Astrocyte (in vitro differentiated cells and primary cell): ENCODE measurements around the gene HYOU1. TPM values are rescaled to one million over a fixed set of nuclear protein-coding genes. Genes with fewer than 3 reads are reported as not detected.

ENCODE experiments used
- DNase-seq: peaks from one replicate; pipeline ENCODE4 v3.0.0-alpha.2; 2010; ENCODE audit warnings: low read depth
- FAIRE-seq: peaks from 2 replicates; lab custom pipeline; 2011; peaks lifted over from hg19 to GRCh38; lab: Jason Lieb, UNC
- H2AFZ ChIP-seq: 2 replicates; pipeline ENCODE4 v1.6.0; 2012; ENCODE audit warnings: low read depth, low read length, inconsistent platforms
- H3K27ac ChIP-seq: 2 replicates; pipeline ENCODE4 v1.5.1; 2011; ENCODE audit warnings: low read depth, low read length, inconsistent platforms
- H3K27me3 ChIP-seq: 2 replicates; pipeline ENCODE4 v1.6.0; 2011; ENCODE audit warnings: low read length, inconsistent platforms; ENCODE audit not compliant: insufficient read depth
- H3K36me3 ChIP-seq: 2 replicates; pipeline ENCODE4 v1.5.1; 2011; ENCODE audit warnings: low read length, inconsistent platforms; ENCODE audit not compliant: insufficient read depth
- H3K4me1 ChIP-seq: 2 replicates; pipeline ENCODE4 v1.5.1; 2011; ENCODE audit warnings: low read length, inconsistent platforms; ENCODE audit not compliant: insufficient read depth
- H3K4me2 ChIP-seq: 2 replicates; pipeline ENCODE4 v1.6.0; 2012; ENCODE audit warnings: low read length, inconsistent platforms
- H3K4me3 ChIP-seq: 2 replicates; pipeline ENCODE4 v1.5.1; 2011; ENCODE audit warnings: low read depth, mild to moderate bottlenecking, low read length, inconsistent platforms; ENCODE audit not compliant: insufficient read depth
- H3K79me2 ChIP-seq: 2 replicates; pipeline ENCODE4 v1.6.0; 2012; ENCODE audit warnings: mild to moderate bottlenecking, low read length, inconsistent platforms; ENCODE audit not compliant: insufficient read depth
- H3K9ac ChIP-seq: 2 replicates; pipeline ENCODE4 v1.6.0; 2012; ENCODE audit warnings: mild to moderate bottlenecking, low read length, inconsistent platforms
- H3K9me3 ChIP-seq: 2 replicates; pipeline ENCODE4 v1.5.1; 2012; ENCODE audit warnings: low read depth, mild to moderate bottlenecking, low read length, inconsistent platforms; ENCODE audit not compliant: insufficient read depth
- H4K20me1 ChIP-seq: 2 replicates; pipeline ENCODE4 v1.6.0; 2012; ENCODE audit warnings: low read length, inconsistent platforms; ENCODE audit not compliant: insufficient read depth
- H3K27ac Mint-ChIP-seq: one replicate; pipeline ENCODE4 v1.8.0; 2021; ENCODE audit warnings: mild to moderate bottlenecking, mixed read lengths; ENCODE audit not compliant: unreplicated experiment
- H3K27me3 Mint-ChIP-seq: one replicate; pipeline ENCODE4 v1.8.0; 2021; ENCODE audit warnings: low read depth, mixed read lengths; ENCODE audit not compliant: unreplicated experiment
- H3K36me3 Mint-ChIP-seq: one replicate; pipeline ENCODE4 v1.8.0; 2021; ENCODE audit warnings: low read depth, mixed read lengths; ENCODE audit not compliant: unreplicated experiment
- H3K4me1 Mint-ChIP-seq: one replicate; pipeline ENCODE4 v1.8.0; 2021; ENCODE audit warnings: low read depth, mixed read lengths; ENCODE audit not compliant: unreplicated experiment
- H3K4me3 Mint-ChIP-seq: one replicate; pipeline ENCODE4 v1.8.0; 2021; ENCODE audit warnings: mild to moderate bottlenecking, moderate library complexity, mixed read lengths; ENCODE audit not compliant: unreplicated experiment
- H3K9me3 Mint-ChIP-seq: one replicate; pipeline ENCODE4 v1.8.0; 2021; ENCODE audit warnings: mild to moderate bottlenecking, mixed read lengths; ENCODE audit not compliant: unreplicated experiment
- EZH2 ChIP-seq: IDR thresholded peaks from 2 replicates; pipeline ENCODE4 v1.6.1; 2012; ENCODE audit warnings: mild to moderate bottlenecking, low read length, inconsistent platforms; ENCODE audit not compliant: insufficient read depth
- total RNA-seq: library from RNA; stranded (reverse); gene quantifications from 2 replicates; pipeline ENCODE4 v1.2.1, GENCODE V29; 2021
- TF ChIP-seq, protein P1 (sequence below): IDR thresholded peaks from 2 replicates; pipeline ENCODE4 v1.5.1; 2011; ENCODE audit warnings: low read depth, mild to moderate bottlenecking, inconsistent platforms, low read length, moderate library complexity; ENCODE audit not compliant: insufficient read depth

The HYOU1 gene
- total RNA-seq, 1 donor from 2014 or later, result 282 TPM

GRCh38 chr11:119025978-119026766 is 30.8 kb downstream of the HYOU1 start:
- peaks cover 37% of the 10 kb centered on the region for H4K20me1 ChIP-seq
- H3K4me3 Mint-ChIP-seq, result no peak overlapping the region
- H3K4me3 ChIP-seq, result no peak overlapping the region
- H3K27me3 ChIP-seq, result no peaks in the 10 kb centered on the region
- peaks cover 20% of the 10 kb centered on the region for H3K4me1 Mint-ChIP-seq
- no peak overlapping the region for H3K4me2 ChIP-seq
- H3K27ac Mint-ChIP-seq, result no peak overlapping the region
- peaks cover 13% of the 10 kb centered on the region for H3K79me2 ChIP-seq
- TF ChIP-seq, protein P1, sequence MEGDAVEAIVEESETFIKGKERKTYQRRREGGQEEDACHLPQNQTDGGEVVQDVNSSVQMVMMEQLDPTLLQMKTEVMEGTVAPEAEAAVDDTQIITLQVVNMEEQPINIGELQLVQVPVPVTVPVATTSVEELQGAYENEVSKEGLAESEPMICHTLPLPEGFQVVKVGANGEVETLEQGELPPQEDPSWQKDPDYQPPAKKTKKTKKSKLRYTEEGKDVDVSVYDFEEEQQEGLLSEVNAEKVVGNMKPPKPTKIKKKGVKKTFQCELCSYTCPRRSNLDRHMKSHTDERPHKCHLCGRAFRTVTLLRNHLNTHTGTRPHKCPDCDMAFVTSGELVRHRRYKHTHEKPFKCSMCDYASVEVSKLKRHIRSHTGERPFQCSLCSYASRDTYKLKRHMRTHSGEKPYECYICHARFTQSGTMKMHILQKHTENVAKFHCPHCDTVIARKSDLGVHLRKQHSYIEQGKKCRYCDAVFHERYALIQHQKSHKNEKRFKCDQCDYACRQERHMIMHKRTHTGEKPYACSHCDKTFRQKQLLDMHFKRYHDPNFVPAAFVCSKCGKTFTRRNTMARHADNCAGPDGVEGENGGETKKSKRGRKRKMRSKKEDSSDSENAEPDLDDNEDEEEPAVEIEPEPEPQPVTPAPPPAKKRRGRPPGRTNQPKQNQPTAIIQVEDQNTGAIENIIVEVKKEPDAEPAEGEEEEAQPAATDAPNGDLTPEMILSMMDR, result no peak
- no peak for TF ChIP-seq EZH2
- no peak for FAIRE-seq
- no peak overlapping the region for H3K9ac ChIP-seq
- peaks cover 7% of the 10 kb centered on the region for H3K4me1 ChIP-seq
- peaks cover 28% of the 10 kb centered on the region for H3K36me3 Mint-ChIP-seq
- no peaks in the 10 kb centered on the region for H3K9me3 ChIP-seq
- no peak for DNase-seq
- peaks cover 12% of the 10 kb centered on the region for H3K36me3 ChIP-seq
- H3K27me3 Mint-ChIP-seq, result no peaks in the 10 kb centered on the region
- no peaks in the 10 kb centered on the region for H3K9me3 Mint-ChIP-seq
- H2AFZ ChIP-seq, result no peak overlapping the region
- H3K27ac ChIP-seq, result no peak overlapping the region

GRCh38 chr11:119025541-119025940 is 31.5 kb downstream of the HYOU1 start:
- Mint-ChIP-seq H3K4me3 (no peak overlapping the region), H3K9me3 (no peaks in the 10 kb centered on the region), H3K36me3 (peaks cover 28% of the 10 kb centered on the region), H3K27me3 (no peaks in the 10 kb centered on the region), H3K4me1 (peaks cover 20% of the 10 kb centered on the region), H3K27ac (no peak overlapping the region)
- no peak for FAIRE-seq
- Histone ChIP-seq H3K9ac (no peak overlapping the region), H3K4me1 (peaks cover 8% of the 10 kb centered on the region), H3K36me3 (peaks cover 12% of the 10 kb centered on the region), H3K9me3 (no peaks in the 10 kb centered on the region), H2AFZ (no peak overlapping the region), H3K79me2 (peaks cover 19% of the 10 kb centered on the region), H3K4me3 (no peak overlapping the region), H3K27me3 (no peaks in the 10 kb centered on the region), H3K27ac (no peak overlapping the region), H4K20me1 (peaks cover 43% of the 10 kb centered on the region), H3K4me2 (no peak overlapping the region)
- DNase-seq, result no peak
- TF ChIP-seq EZH2, result no peak
- TF ChIP-seq, protein P1, result no peak

DNA sequence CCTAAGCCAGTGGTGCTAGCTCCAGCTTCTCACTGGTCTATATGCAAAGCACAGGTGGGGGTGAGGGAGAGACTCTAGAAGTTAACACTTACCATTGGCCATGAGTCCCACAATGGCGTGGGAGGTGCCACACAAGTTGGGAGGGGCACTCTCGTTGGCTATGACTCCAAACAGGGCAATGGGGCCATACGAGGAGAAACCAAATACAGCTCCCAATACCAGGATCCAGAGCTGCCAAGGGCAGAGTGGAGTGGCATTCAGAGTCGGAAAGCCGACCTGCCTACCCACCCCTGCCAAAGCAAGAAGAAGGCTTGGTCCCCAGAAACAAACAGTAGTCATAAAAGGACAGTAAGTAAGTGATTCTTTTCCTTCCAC is 31.9 kb downstream of the HYOU1 start:
- Histone ChIP-seq H3K27me3 (no peaks in the 10 kb centered on the region), H4K20me1 (peaks cover 46% of the 10 kb centered on the region), H3K36me3 (peaks cover 12% of the 10 kb centered on the region), H3K79me2 (peaks cover 24% of the 10 kb centered on the region), H3K4me1 (peaks cover 11% of the 10 kb centered on the region), H3K9me3 (no peaks in the 10 kb centered on the region), H3K4me3 (no peak overlapping the region), H2AFZ (no peak overlapping the region), H3K4me2 (no peak overlapping the region), H3K9ac (no peak overlapping the region), H3K27ac (no peak overlapping the region)
- DNase-seq (no peak), FAIRE-seq (no peak)
- Mint-ChIP-seq H3K4me3 (peak overlapping the region; percentile 42), H3K9me3 (no peaks in the 10 kb centered on the region), H3K36me3 (peaks cover 28% of the 10 kb centered on the region), H3K27me3 (no peaks in the 10 kb centered on the region), H3K27ac (no peak overlapping the region), H3K4me1 (peaks cover 21% of the 10 kb centered on the region)
- TF ChIP-seq EZH2, result no peak
- TF ChIP-seq, protein P1, result no peak
